SU-DHL-6 (cell line): Measurements from ENCODE around the gene POC1A.

Experiments used
- H2AFZ ChIP-seq: fragments of 200-600 bp; sonication (generic); 2 replicates; pipeline ENCODE4 v1.6.1; 2014; ENCODE audit warnings: low read depth, mild to moderate bottlenecking, moderate library complexity, mixed read lengths, antibody characterized with exemption, low read length; ENCODE audit not compliant: severe bottlenecking
- H3F3A ChIP-seq: fragments of 200-600 bp; shearing (Covaris generic); 2 replicates; pipeline ENCODE4 v1.6.0; 2016; ENCODE audit warnings: antibody characterized with exemption, mild to moderate bottlenecking; ENCODE audit not compliant: insufficient read depth
- H3K27ac ChIP-seq: fragments of 200-600 bp; sonication (generic); 2 replicates; pipeline ENCODE4 v1.5.1; 2016; ENCODE audit warnings: low read depth, mild to moderate bottlenecking, low read length, moderate library complexity, mixed read lengths
- H3K27me3 ChIP-seq: fragments of 200-600 bp; sonication (generic), shearing (Covaris generic); 2 replicates; pipeline ENCODE4 v1.6.0; 2014; ENCODE audit warnings: mild to moderate bottlenecking, low read length
- H3K36me3 ChIP-seq: fragments of 200-600 bp; sonication (generic); 2 replicates; pipeline ENCODE4 v1.6.1; 2014; ENCODE audit warnings: mild to moderate bottlenecking, low read length, mixed read lengths
- H3K4me2 ChIP-seq: fragments of 300-600, 200-600 bp; shearing (Covaris generic), sonication (generic); 2 replicates; pipeline ENCODE4 v1.6.0; 2014; ENCODE audit warnings: low read length, low read depth, mild to moderate bottlenecking; ENCODE audit not compliant: poor library complexity, severe bottlenecking
- H3K4me3 ChIP-seq: fragments of 200-600 bp; sonication (generic); 2 replicates; pipeline ENCODE4 v1.5.1; 2014; ENCODE audit warnings: antibody characterized with exemption, low read length, mild to moderate bottlenecking, mixed read lengths; ENCODE audit not compliant: insufficient read depth, poor library complexity, severe bottlenecking
- H3K79me2 ChIP-seq: fragments of 200-600 bp; sonication (generic); 2 replicates; pipeline ENCODE4 v1.6.1; 2014; ENCODE audit warnings: mild to moderate bottlenecking, low read length, moderate library complexity; ENCODE audit not compliant: insufficient read depth
- H3K9ac ChIP-seq: fragments of 200-600 bp; sonication (generic); 2 replicates; pipeline ENCODE4 v1.7.0; 2014; ENCODE audit warnings: mild to moderate bottlenecking, low read length
- H3K9me2 ChIP-seq: fragments of 200-600 bp; sonication (generic); replicated peaks from 2 replicates; pipeline ENCODE4 v1.6.1; 2014; ENCODE audit warnings: low read length; ENCODE audit not compliant: insufficient read depth
- H3K9me3 ChIP-seq: fragments of 200-600 bp; sonication (generic); 2 replicates; pipeline ENCODE4 v1.6.1; 2014; ENCODE audit warnings: low read length, mixed read lengths; ENCODE audit not compliant: insufficient read depth
- H4K20me1 ChIP-seq: fragments of 200-600 bp; sonication (generic); 2 replicates; pipeline ENCODE4 v1.6.1; 2014; ENCODE audit warnings: low read depth, mild to moderate bottlenecking, antibody characterized with exemption, low read length, moderate library complexity, mixed read lengths
- CTCF ChIP-seq: fragments of 200-600 bp; sonication (generic); IDR thresholded peaks from one replicate; pipeline ENCODE4 v1.5.1; 2017; ENCODE audit warnings: antibody characterized with exemption, mild to moderate bottlenecking, low read length, moderate library complexity; ENCODE audit not compliant: insufficient read depth, poor library complexity, severe bottlenecking
- EZH2phosphoT487 ChIP-seq: fragments of 200-600 bp; sonication (generic), shearing (Covaris generic); conservative IDR thresholded peaks from 2 replicates; pipeline ENCODE4 v1.6.1; 2018; ENCODE audit warnings: mild to moderate bottlenecking, antibody characterized with exemption, low read length, moderate library complexity, mixed read lengths

POC1A gene

GRCh38 chr3:52079958-52080357 is 74.3 kb downstream of the POC1A start:
- Histone ChIP-seq H3K9ac (no peak overlapping the region), H3K27me3 (no peaks in the 10 kb centered on the region), H3K4me2 (no peak overlapping the region), H3K9me2 (no peaks in the 10 kb centered on the region), H3K79me2 (no peaks in the 10 kb centered on the region), H3K36me3 (no peaks in the 10 kb centered on the region), H3K4me3 (no peak overlapping the region), H4K20me1 (no peaks in the 10 kb centered on the region), H2AFZ (no peak overlapping the region), H3K9me3 (no peaks in the 10 kb centered on the region), H3F3A (no peaks in the 10 kb centered on the region), H3K27ac (no peak overlapping the region)
- TF ChIP-seq CTCF (no peak), EZH2phosphoT487 (no peak)

- Histone ChIP-seq H2AFZ (no peak overlapping the region), H3K27ac (no peak overlapping the region), H3K9ac (no peak overlapping the region)
Measured at GRCh38 chr3:52078781-52079560, 75.3 kb downstream of the POC1A start.

GRCh38 chr3:52077925-52078324 is 76.3 kb downstream of the POC1A start:
- Histone ChIP-seq H3K36me3 (no peaks in the 10 kb centered on the region), H4K20me1 (no peaks in the 10 kb centered on the region), H3K27ac (no peak overlapping the region), H3K79me2 (no peaks in the 10 kb centered on the region), H3K27me3 (no peaks in the 10 kb centered on the region), H3K4me2 (no peak overlapping the region), H2AFZ (no peak overlapping the region), H3K9ac (no peak overlapping the region), H3K4me3 (no peak overlapping the region), H3F3A (no peaks in the 10 kb centered on the region), H3K9me3 (no peaks in the 10 kb centered on the region), H3K9me2 (no peaks in the 10 kb centered on the region)
- TF ChIP-seq CTCF (no peak), EZH2phosphoT487 (no peak)

More at GRCh38 chr3:52078781-52079560, 75.3 kb downstream of the POC1A start:
- H3K4me3 ChIP-seq = no peak overlapping the region
- H3K36me3 ChIP-seq = no peaks in the 10 kb centered on the region
- no peaks in the 10 kb centered on the region for H3K27me3 ChIP-seq
- H3K79me2 ChIP-seq = no peaks in the 10 kb centered on the region
- H3K9me3 ChIP-seq = no peaks in the 10 kb centered on the region
- no peak for TF ChIP-seq CTCF
- TF ChIP-seq EZH2phosphoT487 = no peak
- H3K4me2 ChIP-seq = no peak overlapping the region
- H3K9me2 ChIP-seq = no peaks in the 10 kb centered on the region
- H3F3A ChIP-seq = no peaks in the 10 kb centered on the region
- H4K20me1 ChIP-seq = no peaks in the 10 kb centered on the region
